Coronary artery (tissue), 2 donors: ENCODE data around the gene ATP8A1.

Experiments used
- DNase-seq: peaks from one replicate; pipeline ENCODE4 v3.0.0-alpha.2; 2017; ENCODE audit warnings: low spot score
- H3K27ac ChIP-seq, 2 donors: fragments of 200-600 bp; sonication (generic); one replicate each; pipeline ENCODE4 v1.5.1; 2016 to 2019
- H3K4me3 ChIP-seq: fragments of 200-600 bp; sonication (generic); 2 replicates; pipeline ENCODE4 v1.5.1; 2016; ENCODE audit warnings: mild to moderate bottlenecking, moderate library complexity
- CTCF ChIP-seq: fragments of 200-600 bp; sonication (generic); IDR thresholded peaks from one replicate; pipeline ENCODE4 v1.5.1; 2019; ENCODE audit warnings: antibody characterized with exemption

The ATP8A1 gene

GRCh38 chr4:42678512-42678911 is 21.6 kb upstream of the ATP8A1 start:
- no peak for TF ChIP-seq CTCF
- Histone ChIP-seq H3K4me3 (no peak overlapping the region), H3K27ac (no peak overlapping the region)
- no peak for DNase-seq

DNA sequence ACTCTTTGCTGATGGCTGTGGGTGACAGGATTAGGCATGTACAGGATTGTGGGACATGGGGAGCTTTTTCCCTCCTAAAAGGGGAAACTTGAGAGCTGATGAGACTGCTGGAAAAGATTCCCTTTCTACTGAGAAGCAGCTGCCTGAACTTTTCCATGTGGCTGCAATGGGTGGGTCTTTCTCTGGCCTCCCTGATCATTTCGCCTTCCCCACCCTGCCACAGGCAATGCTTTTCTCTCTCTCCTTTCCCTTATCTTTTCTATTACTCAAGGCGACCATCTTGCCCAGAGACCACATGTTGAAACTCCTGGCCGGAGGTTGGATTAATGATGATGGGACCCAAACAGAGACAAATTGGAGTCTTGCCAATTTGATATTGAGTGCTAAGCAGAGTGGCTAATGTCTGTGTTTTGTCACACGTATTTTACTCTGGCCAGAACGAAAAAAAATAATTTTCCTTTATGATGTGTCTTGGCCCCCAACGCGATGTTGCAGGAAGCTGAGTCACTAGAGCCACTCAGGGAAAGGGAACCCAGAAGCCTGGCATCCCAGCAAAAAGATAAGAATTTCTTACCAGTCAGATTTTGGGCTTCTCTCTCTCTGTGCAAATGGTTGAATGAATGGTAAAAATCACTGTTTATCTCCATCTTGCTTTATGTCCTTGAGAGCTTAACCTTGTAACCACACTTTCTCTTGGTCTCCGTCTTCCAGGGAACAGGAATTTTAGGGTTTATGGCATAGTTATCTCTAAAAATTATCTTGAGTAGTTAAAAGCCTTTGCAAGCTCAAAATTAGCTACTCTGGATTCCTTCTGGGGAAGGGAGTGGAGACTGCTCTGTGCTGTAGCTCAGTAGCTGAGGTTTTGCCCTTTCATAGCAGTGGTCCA is 19.4 kb upstream of the ATP8A1 start:
- Histone ChIP-seq H3K4me3 (no peak overlapping the region), H3K27ac (no peak overlapping the region)
- no peak for DNase-seq
- TF ChIP-seq CTCF, result no peak

GRCh38 chr4:42673082-42673425 is 16.1 kb upstream of the ATP8A1 start:
- H3K27ac ChIP-seq, result no peak overlapping the region
- no peak overlapping the region for H3K4me3 ChIP-seq

GRCh38 chr4:42672359-42673081 is 15.6 kb upstream of the ATP8A1 start:
- H3K4me3 ChIP-seq, result no peak overlapping the region
- no peak for TF ChIP-seq CTCF
- no peak for DNase-seq
- no peak overlapping the region for H3K27ac ChIP-seq

More at GRCh38 chr4:42673082-42673425, 16.1 kb upstream of the ATP8A1 start:
- TF ChIP-seq CTCF, result no peak
- DNase-seq, result no peak

- DNase-seq, result no peak
- H3K27ac ChIP-seq, result no peak overlapping the region
- H3K4me3 ChIP-seq, result no peak overlapping the region
- no peak for TF ChIP-seq CTCF
Observed at GRCh38 chr4:42671431-42672194, 14.7 kb upstream of the ATP8A1 start.

DNA sequence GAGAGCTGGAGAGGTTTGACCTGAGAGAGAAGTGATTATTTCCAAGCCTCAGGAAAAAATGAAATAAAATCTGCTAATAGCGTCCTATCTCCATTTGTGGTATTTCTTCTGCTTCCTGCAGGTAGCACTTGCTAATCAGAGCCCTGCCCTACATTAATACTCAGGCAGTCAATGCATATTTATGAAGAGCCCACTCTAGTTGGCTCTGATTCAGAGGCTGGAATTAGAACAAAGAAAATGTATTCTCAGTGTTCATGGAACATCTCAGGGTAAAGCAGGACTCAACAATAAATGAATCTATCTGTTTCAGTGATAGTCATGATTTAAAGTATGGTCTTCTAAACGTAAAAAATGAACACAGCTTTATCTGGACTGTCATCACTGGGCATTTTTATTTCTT is 1.4 kb upstream of the ATP8A1 start:
- DNase-seq, result no peak
- H3K4me3 ChIP-seq, result no peak overlapping the region
- no peak for TF ChIP-seq CTCF
- H3K27ac ChIP-seq, result no peak overlapping the region
